K562 treated with DMSO at 1 percent for 4 hours (cell line): ENCODE results near the gene CYP3A7. TPM values are rescaled to one million over a fixed set of nuclear protein-coding genes. Genes with fewer than 3 reads are reported as not detected.

Experiments
- total RNA-seq: library from RNA; unstranded; fragments of 300-600 nt; gene quantifications from 2 replicates; pipeline ENCODE4 v1.2.3, GENCODE V29; 2022; ENCODE audit not compliant: insufficient read depth

CYP3A7 gene
- total RNA-seq = not detected in 2 replicates

DNA sequence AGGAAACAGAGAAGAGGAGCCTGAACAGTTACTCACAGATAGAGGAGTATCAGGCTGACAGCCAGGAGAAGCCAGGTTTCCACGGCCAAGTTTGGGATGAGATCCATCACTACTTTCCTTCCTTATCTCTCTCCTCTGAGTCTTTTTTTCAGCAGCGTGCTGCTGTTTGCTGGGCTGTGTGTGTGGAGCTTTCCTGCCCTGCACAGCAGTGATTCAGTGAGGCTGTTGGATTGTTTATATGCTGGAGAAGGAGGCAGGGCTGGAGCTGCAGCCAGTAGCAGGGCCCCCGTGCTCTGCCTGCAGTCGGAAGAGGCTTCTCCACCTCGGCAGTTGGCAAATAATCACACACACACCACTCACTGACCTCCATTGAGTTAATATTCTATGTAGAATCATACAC is at the start of gene CYP3A7:
CYP3A7 (minus strand) TSS at position 210 of the 400 bp plus-strand sequence; CDS start at position 107, 103 bp downstream.

DNA sequence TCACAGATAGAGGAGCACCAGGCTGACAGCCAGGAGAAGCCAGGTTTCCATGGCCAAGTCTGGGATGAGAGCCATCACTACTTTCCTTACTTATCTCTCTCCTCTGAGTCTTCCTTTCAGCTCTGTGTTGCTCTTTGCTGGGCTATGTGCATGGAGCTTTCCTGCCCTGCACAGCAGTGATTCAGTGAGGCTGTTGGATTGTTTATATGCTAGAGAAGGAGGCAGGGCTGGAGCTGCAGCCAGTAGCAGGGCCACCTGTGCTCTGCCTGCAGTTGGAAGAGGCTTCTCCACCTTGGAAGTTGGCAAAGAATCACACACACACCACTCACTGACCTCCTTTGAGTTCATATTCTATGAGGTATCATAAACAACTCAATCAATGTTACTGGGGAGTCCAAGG is 49.0 kb upstream of the CYP3A7 start, which contains the start of gene CYP3A4:
CYP3A4 (minus strand) TSS at position 178 of the 400 bp plus-strand sequence; CDS start at position 75, 103 bp downstream.

DNA sequence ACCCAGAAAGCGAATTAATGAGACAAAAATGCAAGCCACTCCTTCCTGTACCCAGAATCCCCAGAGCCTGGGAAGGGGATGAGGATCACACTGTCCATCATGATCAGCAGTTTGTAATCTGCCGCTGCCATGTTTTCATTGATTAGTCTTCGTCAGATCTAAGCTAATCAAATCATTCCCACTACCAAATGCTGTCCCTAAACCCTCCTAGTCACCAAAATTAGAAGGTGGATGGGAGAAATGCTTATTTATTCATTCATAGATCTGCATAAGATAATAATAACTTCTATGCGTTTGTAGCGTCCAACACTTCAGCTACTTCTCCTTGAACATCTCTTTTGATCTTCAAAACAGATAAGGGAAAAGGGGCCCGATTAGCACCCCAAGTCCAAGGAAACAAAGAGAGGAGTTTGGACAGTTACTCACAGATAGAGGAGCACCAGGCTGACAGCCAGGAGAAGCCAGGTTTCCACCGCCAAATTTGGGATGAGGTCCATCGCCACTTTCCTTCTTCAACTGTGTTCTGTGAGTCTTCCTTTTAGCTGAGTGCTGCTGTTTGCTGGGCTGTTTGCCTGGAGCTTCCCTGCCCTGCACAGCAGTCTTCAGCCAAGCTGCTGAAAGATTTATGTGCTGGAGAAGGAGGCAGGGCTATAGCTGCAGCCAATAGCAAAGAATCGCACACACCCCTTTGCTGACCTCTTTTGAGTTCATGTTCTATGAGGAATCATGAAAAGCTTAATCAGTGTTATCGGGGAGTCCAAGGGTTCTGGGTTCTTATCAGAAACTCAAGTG is 55.4 kb downstream of the CYP3A7 start, which contains the start of gene CYP3A5:
CYP3A5 (minus strand) TSS at position 597 of the 792 bp plus-strand sequence; CDS start at position 497, 100 bp downstream.

Other genes starting within 250 kb of the CYP3A7 start
- gene ZNF394, start 234.9 kb downstream of the CYP3A7 start, total RNA-seq = 24.1 and 26.5 TPM in 2 replicates
- 13.7 and 14.3 TPM in 2 replicates for gene ZKSCAN5, start 230.5 kb downstream of the CYP3A7 start, total RNA-seq
- gene FAM200A, start 183.1 kb downstream of the CYP3A7 start, total RNA-seq = 5.7 and 5.8 TPM in 2 replicates
- gene ZNF655, start 176.6 kb downstream of the CYP3A7 start, total RNA-seq = 56.3 and 64.4 TPM in 2 replicates
- gene TMEM225B, start 136.9 kb downstream of the CYP3A7 start, total RNA-seq = not detected in 2 replicates
- gene ZSCAN25, start 118.2 kb downstream of the CYP3A7 start, total RNA-seq = 8.7 and 9.4 TPM in 2 replicates
- 2.3 and 4.0 TPM in 2 replicates for gene CYP3A5, start 55.2 kb downstream of the CYP3A7 start, total RNA-seq
- gene CYP3A4, start 49.0 kb upstream of the CYP3A7 start, total RNA-seq = not detected in 2 replicates
- gene CYP3A43, start 92.8 kb upstream of the CYP3A7 start, total RNA-seq = not detected in 2 replicates
- gene OR2AE1, start 141.8 kb upstream of the CYP3A7 start, total RNA-seq = not detected in 2 replicates
- 35.4 and 35.7 TPM in 2 replicates for gene TRIM4, start 184.3 kb upstream of the CYP3A7 start, total RNA-seq
- not detected in 2 replicates for gene GJC3, start 194.4 kb upstream of the CYP3A7 start, total RNA-seq
- gene AZGP1, start 240.8 kb upstream of the CYP3A7 start, total RNA-seq = not detected in 2 replicates